HT1080 (cell line): ENCODE results near the gene C10orf71. TPM values are rescaled to one million over a fixed set of nuclear protein-coding genes. Genes with fewer than 3 reads are reported as not detected.

Experiments
- DNase-seq: peaks from one replicate; pipeline ENCODE4 v3.0.0-alpha.2; 2015; ENCODE audit warnings: low read depth
- total RNA-seq: library from RNA; depleted of rRNA; stranded (reverse); fragments of >200 nt; shearing (Covaris generic); gene quantifications from 2 replicates; pipeline ENCODE4 v1.2.3, GENCODE V29; 2014; rRNA removed

Gene C10orf71
- total RNA-seq, 1 experiment from 2014 or later = not detected

DNA sequence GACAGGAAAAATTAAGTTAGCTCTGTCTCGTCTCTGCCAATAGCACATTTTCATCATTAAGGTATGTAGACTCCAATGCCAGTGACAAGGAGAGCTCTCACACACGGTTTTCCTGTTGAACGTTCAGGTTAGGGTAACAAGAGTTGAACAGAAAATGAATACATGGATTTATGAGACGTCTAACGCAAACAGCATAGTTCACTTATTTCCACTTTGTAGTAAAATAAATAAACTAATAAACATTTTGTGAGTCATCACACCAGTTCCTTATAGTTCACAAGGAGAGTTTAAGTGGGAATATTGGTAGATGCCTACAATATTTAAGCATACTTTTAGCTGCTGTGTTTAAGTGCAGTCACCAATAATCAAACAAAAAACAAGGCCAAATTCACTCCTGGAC is 75.8 kb downstream of the C10orf71 start:
- DNase-seq = no peak

DNA sequence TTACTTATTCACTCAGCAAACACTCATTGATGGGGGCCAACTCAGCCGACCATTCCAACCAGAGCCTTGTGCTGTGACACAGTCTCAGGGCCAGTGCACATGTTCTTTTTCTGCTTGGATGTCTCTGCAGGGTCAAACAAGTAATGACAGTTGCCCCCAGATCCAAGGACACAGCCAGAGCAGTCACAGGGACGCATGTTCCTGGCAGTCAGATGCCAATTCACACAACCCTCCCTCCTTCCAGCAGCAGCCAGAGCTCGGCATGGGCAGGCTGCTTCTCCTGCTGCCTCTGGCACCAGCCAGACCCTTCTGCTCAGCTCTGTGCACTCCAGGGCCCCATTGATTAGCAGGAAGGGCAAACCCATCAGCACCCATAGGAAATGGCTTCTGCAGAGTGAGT is 76.6 kb downstream of the C10orf71 start:
- DNase-seq = no peak

Other genes with a start within 250 kb of the C10orf71 start
- gene VSTM4, start 183.6 kb upstream of the C10orf71 start, total RNA-seq = 2.2 and 2.7 TPM in 2 replicates
- gene FAM170B, start 165.1 kb upstream of the C10orf71 start, total RNA-seq = not detected in 2 replicates
- gene TMEM273, start 110.8 kb upstream of the C10orf71 start, total RNA-seq = not detected in 2 replicates
- not detected in 2 replicates for gene DRGX, start 96.9 kb downstream of the C10orf71 start, total RNA-seq
- gene ERCC6, start 240.0 kb downstream of the C10orf71 start, total RNA-seq = 9.3 and 10.4 TPM in 2 replicates